HK-2 (cell line): Measurements from ENCODE around the gene UBR2.
"Not testable (repeated sequence)": the region's sequence is repeated elsewhere in the genome, so short reads cannot be mapped to it uniquely, and the experiment has no call there.

Experiments used
- DNase-seq: peaks from one replicate; pipeline ENCODE4 v3.0.0-alpha.2; 2018; ENCODE audit not compliant: unreplicated experiment

The UBR2 gene

DNA sequence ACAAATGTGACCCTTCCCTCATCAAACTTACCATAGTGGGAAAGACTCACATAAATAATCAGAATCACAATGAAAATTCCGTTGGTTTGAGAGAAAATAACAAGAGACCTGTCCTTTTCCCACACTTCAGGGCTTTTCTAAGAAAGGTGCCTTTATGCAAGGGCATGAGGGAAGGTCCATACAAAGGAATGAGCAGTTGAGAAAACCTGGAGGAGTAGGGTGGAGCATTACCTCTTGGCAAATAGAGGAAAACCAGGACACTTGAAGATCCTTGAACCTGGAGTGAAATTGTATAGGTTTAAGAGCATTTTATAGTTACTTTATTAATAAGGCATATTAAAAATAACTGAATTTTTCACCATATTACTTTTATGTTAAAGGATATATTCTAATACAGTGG, 54.3 kb downstream of the UBR2 start:
- no peak for DNase-seq

DNA sequence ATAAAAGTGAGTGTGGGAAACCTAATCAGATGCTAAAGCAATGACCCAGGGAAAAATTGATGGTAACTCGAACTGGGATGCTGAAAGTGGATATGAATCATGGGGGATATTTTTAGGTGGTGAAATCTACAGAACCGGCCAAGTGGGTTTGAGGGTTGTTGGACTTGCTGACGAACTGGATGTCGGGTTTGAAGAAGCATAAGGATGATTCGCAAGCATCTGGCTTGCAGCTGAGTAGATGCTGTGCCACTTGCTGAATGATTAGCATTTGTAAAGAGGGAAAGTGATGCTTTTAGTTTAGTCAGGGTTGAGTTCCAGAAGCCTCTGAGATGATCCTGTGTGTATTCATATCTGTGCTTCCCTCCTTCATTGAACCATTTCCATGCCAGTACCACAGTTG, 54.9 kb downstream of the UBR2 start:
- DNase-seq = no peak

DNA sequence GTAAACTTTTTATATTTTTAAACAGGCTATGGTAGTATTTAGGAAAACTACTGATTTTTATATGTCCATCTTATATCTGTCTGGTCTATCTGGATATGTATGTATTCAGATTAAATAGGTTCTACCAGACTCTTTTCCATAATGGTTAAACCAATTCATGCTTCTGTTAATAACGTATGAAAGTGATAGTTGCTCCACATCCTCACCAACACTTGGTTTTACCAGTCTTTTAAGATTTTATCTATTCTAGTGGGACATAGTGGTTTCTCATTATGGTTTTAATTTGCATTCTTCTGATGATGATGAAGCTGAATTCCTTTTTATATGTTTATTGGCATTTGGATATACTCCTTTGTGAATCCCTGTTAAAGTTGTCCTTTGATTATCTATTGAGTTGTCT, 56.1 kb downstream of the UBR2 start:
- no peak for DNase-seq

DNA sequence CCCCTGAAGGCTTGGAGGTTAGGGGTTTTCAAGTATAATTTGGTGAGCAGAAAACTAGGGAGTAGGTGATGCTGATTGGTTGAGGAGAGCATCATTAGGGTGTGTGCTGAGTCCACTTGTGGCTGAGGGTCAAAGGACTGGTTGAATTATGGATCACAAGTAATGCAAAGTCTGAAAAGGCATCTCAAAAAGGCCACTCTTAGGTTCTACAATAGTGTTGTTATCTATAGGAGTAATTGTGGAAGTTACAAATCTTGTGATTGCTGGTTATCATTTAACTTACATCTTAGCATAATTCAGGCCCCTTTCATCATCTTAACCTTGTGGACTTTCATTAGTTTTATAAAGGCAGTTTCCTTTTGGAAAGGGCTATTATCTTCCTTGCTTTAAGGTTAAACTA, 60.8 kb downstream of the UBR2 start:
- no peak for DNase-seq

DNA sequence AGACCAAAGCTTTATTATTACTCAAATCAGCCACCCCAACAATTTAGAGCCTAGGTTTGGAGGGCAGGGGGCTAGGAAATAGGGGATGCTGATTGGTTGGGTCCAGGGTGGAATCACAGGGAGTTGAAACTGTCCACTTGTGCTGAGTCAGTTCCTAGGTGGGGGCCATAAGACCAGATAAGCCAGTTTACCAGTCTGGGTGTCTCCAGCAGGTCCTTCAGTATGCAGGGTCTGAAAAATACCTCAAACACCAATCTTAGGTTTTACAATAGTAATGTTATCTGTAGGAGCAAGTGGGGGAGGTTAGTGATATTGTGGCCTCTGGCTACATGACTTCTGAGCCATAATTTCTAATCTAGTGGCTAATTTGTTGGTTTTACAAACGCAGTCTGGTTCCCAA, 63.2 kb downstream of the UBR2 start:
- DNase-seq = no peak

DNA sequence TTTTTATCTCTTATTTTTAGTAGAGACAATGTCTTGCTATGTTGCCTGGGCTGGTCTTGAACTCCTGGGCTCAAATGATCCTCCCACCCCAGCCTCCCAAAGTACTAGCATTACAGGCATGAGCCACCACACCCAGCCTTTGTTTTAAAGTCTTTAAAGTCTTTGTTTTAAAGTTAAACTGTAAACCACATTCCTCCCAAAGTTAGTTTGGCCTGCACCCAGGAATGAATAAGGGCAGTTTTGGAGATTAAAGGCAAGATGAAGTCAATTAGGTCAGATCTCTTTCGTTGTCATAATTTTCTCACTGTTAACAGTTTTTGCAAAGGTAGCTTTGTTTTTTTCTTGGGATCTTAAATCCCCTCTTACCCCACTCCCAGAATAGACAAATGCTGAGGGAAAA, 63.8 kb downstream of the UBR2 start:
- DNase-seq = no peak

DNA sequence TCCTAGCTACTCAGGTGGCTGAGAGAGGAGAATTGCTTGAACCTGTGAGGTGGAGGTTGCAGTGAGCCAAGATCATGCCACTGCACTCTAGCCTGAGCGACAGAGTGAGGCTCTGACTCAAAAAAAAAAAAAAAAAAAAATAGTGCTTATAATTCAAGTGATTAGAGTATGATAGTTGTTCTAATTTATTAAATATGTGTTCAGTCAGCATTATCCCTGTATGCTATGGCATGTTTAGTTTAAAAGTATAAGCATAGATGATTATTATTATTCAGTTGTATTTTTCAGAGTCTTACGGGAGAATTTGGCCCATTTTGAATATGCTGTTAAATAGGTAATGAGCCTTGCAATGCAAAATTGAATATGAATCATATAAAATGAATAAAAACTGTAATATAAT, 64.8 kb downstream of the UBR2 start:
- DNase-seq = no peak

DNA sequence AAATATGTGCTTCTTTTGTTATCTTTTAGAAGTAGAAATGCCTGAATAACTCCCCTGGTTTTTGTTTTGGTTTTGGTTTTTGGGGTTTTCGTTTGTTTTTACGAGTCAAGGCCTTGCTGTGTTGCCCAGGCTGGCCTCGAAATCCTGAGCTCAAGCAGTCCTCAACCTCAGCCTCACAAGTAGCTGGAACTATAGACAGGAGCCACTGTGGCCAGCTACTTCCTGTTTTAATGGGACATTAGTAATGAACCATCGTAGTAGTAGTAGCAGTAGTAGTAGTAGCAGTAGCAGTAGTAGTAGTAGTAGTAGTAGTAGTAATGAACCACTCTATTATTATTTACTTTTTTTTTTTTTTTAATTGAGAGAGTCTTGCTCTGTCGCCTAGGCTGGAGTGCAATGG, 66.0 kb downstream of the UBR2 start:
- DNase-seq = no peak

DNA sequence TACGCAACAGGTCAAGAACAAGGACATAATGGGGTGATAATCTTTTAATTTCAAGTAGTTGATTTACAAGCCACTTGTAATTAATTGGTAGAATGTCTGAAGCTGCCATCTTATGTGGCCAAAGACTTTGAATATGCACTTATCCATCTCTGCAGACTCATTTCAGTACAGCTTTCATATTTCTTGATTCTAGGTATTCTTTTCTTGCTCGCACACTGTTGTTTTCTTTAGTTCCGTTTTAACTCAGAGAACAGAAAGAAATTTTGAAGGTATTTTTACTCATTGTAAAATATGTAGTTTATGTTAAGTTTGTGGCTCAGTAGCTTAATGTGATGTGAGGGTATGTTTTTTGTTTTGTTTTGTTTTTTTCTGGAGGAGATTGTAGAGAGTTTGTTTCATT, 73.9 kb downstream of the UBR2 start:
- no peak for DNase-seq

DNA sequence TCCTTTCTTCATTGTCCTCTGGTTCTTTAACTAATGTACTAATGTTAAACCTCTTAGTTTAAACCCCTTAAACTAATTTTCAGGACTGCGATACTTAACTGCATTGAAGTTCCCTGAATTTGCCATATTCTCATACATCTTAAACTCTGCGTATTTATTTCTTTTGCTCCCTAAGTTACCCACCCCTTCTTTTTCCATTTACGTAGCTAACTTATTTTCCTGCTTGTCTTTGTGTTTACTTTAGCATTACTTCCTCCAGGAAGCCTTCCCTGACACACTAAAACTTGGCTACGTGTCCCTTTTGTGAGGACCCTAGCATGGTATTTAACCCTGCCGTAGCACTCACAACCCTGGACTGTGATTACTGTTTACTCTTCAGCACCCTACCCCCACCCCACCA, 79.0 kb downstream of the UBR2 start:
- no peak for DNase-seq

DNA sequence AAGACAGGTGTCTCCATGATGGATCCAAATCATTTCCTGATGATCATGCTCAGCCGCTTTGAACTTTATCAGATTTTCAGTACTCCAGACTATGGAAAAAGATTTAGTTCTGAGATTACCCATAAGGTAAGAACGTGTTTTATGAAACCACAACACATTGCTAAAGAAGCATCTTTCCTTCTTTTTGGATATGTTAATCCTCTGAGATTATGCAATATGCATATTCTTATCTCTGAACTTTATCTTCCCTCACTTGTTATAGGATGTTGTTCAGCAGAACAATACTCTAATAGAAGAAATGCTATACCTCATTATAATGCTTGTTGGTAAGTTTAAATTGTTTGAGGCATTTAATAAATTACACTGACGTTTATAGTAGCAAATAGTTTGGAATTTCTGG, 80.4 kb downstream of the UBR2 start:
- DNase-seq = no peak

DNA sequence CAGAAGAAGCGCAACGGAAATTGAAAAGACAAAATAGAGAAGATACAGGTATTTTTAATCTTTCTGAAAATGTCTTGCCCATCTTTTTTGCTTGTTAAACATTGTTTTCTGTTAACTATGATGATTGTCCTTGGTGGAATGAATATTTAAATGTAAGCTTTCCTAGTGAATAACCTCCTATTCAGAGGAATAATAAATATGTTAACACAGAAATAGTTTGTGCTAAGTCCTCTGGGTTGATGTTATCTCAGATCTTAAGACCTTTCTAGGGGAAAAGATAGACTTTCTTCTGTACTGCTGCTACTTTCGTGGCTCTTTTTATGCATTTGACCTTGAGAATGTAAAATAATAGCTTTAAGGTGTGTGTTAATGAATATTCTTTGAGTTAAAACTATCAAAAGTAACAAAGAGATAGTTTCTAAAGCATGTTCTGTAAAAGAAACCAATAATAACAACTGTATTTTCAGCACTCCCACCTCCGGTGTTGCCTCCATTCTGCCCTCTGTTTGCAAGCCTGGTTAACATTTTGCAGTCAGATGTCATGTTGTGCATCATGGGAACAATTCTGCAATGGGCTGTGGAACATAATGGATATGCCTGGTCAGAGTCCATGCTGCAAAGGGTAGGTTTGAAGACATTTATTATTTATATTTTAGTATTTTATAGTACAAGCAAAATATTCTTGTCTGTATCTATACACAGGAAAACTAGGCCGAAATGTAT, 88.4 kb downstream of the UBR2 start:
- DNase-seq = no peak

DNA sequence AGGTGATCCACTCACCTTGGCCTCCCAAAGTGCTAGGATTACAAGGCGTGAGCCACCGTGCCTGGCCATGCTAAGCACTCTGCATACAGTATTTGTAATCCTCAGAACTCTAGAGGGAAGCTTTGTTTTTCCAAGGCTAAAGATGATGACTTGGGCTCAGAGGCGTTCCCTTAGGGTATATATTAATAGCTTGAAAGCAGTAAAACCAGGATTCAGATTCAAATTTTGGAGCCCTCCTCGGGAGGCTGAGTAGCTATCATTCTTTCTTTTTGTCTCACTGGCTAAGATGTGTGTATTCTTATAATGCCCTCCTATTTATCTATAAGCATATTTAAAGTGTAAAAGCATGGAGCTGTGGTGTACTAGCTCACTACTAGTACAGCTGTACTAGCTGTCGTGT, 90.0 kb downstream of the UBR2 start:
- no peak for DNase-seq

DNA sequence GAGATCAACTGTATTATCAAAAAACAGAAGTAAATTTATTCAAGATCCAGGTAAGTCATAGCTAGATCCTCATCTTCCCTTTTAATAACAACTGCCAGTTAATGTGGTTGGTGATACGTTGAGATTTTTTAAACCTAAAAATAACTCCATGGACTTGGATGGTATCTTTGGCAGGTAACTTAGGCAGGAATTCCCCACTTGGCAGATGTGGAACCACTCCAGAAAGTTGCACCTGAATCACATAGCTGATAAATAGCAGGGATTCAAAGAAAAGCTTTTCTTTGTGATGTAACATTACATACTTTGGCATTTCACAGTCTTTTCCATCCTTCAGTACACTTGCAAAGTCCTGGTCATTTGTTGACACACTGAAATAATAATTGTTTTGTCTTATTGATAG, 96.0 kb downstream of the UBR2 start:
- no peak for DNase-seq

DNA sequence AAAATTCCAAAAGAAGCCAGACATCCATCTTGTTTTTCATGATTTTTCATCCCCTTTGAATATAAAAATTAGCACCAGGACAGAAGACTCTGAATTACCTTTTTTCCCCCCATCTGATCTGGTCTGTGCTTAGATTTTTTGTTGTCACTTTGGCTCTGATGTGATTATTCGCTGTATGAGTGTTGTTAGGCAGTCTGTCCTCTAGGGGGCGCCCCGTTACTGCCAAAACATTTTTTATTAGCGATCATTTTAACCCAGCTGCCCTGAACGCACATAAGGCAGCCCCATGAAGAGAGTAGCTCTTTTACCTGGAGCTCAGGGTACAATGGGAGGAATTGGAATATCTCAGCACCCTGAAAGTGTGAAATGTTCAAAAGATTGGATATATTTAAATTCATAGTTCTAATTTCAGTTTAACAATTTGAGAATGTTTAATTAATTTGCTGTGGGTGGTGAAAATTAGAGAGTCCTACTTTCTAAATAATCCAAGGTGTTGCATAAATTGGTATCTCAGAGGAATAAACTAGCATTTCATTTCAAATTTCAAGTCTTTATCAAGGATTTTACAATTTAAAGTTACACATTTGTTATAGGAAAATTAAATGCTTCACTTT, 97.8 kb downstream of the UBR2 start:
- peak; percentile 79 for DNase-seq

DNA sequence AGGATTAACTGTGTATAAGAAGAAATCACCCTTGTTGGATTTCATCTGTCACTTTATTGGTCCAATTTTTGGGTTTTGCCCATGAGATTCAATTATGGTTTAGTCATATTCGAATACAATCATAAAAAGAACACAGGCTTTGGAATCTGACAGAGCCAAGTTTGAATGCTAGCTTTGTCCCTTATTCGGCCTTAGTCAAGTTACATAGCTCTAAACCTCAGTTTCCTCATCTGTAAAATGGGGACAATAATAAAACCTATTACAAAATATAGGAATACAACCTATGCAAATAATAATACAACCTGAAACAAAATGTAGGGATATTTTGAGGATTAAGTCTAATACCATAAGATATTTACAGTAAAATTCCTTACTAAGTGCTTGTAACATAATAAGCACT, 100.9 kb downstream of the UBR2 start:
- no peak for DNase-seq

DNA sequence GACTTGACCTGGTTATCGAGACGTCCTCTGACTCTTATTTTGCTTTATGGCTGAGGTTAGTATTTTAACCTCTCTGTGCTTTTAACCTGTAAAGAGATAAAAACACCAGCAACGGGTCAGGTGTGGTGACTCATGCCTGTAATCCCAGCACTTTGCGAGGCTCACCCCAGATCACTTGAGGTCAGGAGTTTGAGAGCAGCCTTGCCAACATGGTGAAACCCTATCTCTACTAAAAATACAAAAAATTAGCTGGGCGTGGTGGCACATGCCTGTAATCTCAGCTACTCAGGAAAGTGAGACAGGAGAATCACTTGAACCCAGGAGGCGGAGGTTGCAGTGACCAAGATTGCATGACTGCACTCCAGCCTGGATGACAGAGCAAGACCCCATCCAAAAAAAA, 110.5 kb downstream of the UBR2 start:
- not testable (repeated sequence) for DNase-seq

DNA sequence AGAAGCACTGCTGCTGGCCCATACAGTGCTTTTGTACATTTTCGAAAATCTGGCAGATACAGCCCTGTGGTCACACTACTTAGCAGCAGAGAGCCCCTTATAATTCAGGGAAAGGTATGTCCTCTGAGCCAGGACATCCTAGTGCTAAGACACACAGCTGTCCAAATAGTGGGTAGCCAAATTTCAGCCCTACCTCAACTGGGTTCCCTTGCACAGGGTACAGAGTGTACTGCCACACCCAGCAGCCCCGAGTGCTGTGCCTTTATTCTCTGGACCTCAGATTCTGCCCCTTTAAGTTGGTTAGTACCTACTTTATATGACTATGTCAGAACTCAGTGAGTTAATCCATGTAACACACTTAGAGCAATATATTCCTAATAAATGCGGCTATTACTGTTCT, 111.0 kb downstream of the UBR2 start:
- DNase-seq = no peak

DNA sequence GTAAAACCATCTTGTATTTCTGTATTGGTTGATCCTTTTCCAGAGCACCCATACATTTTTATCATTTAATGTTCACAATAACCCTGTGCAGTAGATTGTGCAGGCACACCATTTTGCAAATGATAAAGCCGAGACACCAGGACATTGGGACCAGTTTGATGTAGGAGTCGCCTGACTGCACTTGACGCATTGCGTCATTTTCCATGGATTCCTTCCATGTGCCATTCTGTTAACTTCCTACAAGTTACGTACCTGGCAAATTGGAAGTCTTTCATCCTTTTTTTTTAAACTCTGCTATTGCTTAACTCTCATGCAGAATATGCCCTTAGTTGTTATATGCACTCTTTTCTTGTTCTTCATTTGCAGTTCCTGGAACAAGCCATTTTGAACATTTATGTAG, 115.5 kb downstream of the UBR2 start:
- no peak for DNase-seq

DNA sequence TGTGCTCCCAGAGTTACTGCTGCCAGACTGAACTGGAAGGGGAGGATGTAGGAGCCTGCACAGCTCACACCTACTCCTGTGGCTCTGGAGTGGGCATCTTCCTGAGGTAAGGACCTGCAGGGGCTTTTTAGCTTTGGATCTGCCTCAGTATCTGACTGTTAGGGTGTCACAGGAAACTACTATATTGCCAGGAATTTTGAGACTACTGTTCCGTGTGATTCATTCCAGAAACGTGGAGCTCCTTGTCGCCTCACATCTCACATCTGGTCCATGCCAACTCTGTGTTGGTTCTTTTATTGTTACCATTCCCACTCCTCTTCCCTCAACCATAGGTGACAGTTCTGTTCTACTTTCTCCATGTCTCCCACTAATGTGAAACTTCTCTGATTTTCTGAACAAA, 124.5 kb downstream of the UBR2 start:
- no peak for DNase-seq

DNA sequence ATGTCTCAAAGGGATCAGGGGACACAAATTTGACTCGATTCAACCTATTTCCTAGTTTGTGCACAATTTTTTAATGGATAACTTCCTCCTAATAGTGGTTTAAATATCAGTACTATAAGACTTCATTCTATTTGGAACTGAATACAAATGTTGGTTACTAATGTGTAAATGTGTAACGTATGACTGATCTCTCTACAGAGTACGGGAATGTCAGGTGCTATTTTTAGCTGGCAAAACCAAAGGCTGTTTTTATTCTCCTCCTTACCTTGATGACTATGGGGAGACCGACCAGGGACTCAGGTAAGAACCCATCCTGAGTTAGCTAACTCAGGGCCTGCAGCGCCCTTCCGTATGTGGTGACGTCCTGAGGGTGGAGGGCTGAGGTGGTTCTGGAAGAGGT, 125.5 kb downstream of the UBR2 start:
- DNase-seq = no peak

DNA sequence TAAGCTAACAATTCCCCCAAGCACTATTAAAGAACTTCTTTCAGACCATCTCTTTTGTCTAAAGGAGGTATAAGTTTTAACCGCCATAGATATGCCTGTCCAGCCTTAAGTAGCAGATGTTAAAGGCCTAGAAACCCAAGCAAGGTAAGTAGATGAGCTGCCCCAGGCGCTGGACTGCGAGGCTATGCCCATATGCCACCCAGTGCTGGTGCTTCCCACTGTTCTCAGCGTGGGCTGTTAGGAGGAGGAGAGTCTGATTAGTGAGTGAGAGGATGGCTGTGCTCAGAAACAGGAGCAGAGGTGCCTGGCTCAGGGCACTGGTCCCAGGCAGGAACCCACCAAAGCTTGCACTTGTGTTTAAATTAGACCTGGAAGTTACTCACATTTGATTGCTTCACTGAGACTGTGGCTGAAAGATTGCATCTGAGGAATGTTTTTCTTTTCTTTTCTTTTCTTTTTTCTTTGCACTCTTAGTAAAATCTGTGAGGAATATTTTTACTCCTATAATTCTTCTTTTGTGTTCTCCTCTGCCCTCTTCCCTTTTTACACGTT, 126.4 kb downstream of the UBR2 start:
- no peak for DNase-seq

DNA sequence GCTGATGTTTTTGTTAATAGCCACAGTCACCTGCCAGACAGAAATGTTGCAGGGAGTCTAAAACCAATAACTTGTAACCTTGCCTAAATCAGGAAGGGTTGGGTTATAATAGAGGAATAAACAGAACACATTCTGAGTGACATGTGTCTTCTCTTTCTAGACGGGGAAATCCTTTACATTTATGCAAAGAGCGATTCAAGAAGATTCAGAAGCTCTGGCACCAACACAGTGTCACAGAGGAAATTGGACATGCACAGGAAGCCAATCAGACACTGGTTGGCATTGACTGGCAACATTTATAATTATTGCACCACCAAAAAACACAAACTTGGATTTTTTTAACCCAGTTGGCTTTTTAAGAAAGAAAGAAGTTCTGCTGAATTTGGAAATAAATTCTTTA, 127.0 kb downstream of the UBR2 start:
- DNase-seq = no peak
